NT2/D1 (cell line): ENCODE measurements around the gene TCTN1.

ENCODE experiments used
- SUZ12 ChIP-seq: IDR thresholded peaks from 2 replicates; pipeline ENCODE4 v1.6.1; 2011; ENCODE audit not compliant: insufficient read length, insufficient read depth; ENCODE audit errors: extremely low read depth
- YY1 ChIP-seq: IDR thresholded peaks from 2 replicates; pipeline ENCODE4 v1.6.1; 2011; ENCODE audit not compliant: insufficient read length, insufficient read depth
- ZNF274 ChIP-seq: IDR thresholded peaks from 2 replicates; pipeline ENCODE4 v1.6.1; 2011; ENCODE audit warnings: mild to moderate bottlenecking, low read depth, low read length

DNA sequence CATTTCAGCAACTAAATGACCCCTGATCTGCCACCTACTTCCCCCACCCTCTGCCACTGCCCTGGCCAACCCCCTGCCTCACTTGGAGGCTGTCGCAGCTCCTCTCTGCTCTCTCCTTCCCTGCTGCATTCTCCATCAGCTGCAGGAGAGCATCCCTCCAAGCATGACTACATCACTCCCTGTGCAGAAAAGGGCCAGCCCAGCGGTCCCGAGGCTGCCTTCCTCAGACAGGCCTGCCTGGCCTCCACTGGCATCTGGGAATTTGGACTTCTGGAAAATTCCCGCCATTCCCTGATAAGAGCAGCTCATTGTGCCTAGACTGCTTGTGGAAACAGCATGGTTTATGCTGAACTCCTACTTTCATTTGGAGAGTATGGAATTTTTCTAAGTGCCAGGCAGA lies 62.2 kb downstream of the TCTN1 start:
- TF ChIP-seq ZNF274 (no peak), SUZ12 (no peak), YY1 (no peak)
